Activated naive CD8-positive, alpha-beta T cell treated with anti-CD3 and anti-CD28 coated beads for 36 hours (primary cell): Measurements from ENCODE around the gene RANBP17. TPM values are rescaled to one million over a fixed set of nuclear protein-coding genes. Genes with fewer than 3 reads are reported as not detected.

Experiments
- DNase-seq: peaks from one replicate; pipeline ENCODE4 v3.0.0; 2021
- H3K27ac Mint-ChIP-seq: one replicate; pipeline ENCODE4 v1.8.0; 2022; ENCODE audit warnings: mild to moderate bottlenecking, moderate library complexity, mixed read lengths
- H3K27me3 Mint-ChIP-seq: one replicate; pipeline ENCODE4 v1.8.0; 2022; ENCODE audit warnings: mild to moderate bottlenecking, mixed read lengths
- H3K36me3 Mint-ChIP-seq: one replicate; pipeline ENCODE4 v1.8.0; 2021; ENCODE audit warnings: mild to moderate bottlenecking, mixed read lengths
- H3K4me1 Mint-ChIP-seq: one replicate; pipeline ENCODE4 v1.8.0; 2021; ENCODE audit warnings: mixed read lengths
- H3K4me3 Mint-ChIP-seq: one replicate; pipeline ENCODE4 v1.8.0; 2022; ENCODE audit warnings: mild to moderate bottlenecking, moderate library complexity, mixed read lengths
- H3K9me3 Mint-ChIP-seq: one replicate; pipeline ENCODE4 v1.8.0; 2022; ENCODE audit warnings: mixed read lengths
- total RNA-seq, 2 experiments: library from RNA; stranded (reverse); gene quantifications; one replicate each; pipeline ENCODE4 v1.2.3, GENCODE V29; 2021

RANBP17 gene
- total RNA-seq, 2 experiments from 2014 or later = 0.30 to 0.35 TPM

DNA sequence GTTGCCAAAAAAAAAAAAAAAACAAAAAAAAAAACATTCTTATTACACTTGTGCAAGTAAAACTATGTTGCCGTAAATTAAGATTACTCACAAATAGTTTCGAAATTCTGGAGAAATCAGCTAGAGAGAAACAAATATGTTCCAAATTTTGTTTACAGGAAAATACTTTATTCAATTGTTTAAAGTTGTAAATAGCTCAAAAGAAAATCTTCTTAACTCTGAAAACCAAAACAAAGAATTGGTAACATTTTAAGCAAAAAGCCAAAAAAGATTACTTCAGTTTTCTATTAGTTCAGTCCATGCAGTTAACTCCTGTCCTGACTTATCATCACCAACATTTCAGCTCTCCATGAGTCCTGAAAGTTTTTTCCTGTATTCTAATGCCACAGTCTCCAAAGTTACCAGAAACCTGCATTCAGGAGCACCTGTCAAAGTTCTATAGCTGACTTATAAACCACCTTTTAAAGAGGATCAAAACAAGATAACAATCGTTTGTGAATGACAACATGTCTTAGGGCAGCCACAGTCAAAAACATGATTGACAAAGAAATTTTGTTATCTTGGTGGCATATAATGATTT, 194.1 kb downstream of the RANBP17 start:
- Mint-ChIP-seq H3K4me1 (no peaks in the 10 kb centered on the region), H3K36me3 (no peaks in the 10 kb centered on the region), H3K4me3 (no peak overlapping the region), H3K27ac (no peak overlapping the region), H3K27me3 (no peaks in the 10 kb centered on the region), H3K9me3 (peaks cover 16% of the 10 kb centered on the region)
- DNase-seq = no peak

GRCh38 chr5:171067540-171068130, 205.8 kb downstream of the RANBP17 start:
- Mint-ChIP-seq H3K27ac (no peak overlapping the region), H3K27me3 (peaks cover 6% of the 10 kb centered on the region), H3K9me3 (peaks cover 22% of the 10 kb centered on the region), H3K4me1 (no peaks in the 10 kb centered on the region), H3K4me3 (no peak overlapping the region), H3K36me3 (peaks cover 1% of the 10 kb centered on the region)
- DNase-seq = no peak

DNA sequence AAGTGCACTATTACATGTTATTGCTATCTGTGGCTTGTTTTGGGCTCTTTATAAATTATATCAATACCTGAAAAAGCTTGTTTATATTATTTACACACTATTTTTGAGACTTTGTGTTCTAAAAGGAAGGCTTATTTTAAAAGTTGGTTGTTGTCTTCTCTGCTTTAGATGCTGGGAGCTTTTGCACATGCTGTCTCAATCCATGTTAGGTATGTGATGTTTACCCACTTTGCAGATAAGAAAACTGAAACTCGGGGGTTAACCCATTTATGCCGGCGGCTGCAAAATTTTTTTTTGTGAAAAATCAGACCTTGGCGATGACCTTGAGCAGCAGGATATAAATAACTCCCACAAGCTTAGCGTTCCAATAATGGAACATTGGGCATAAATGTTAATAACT, 212.9 kb downstream of the RANBP17 start:
- H3K4me3 Mint-ChIP-seq = no peak overlapping the region

DNA sequence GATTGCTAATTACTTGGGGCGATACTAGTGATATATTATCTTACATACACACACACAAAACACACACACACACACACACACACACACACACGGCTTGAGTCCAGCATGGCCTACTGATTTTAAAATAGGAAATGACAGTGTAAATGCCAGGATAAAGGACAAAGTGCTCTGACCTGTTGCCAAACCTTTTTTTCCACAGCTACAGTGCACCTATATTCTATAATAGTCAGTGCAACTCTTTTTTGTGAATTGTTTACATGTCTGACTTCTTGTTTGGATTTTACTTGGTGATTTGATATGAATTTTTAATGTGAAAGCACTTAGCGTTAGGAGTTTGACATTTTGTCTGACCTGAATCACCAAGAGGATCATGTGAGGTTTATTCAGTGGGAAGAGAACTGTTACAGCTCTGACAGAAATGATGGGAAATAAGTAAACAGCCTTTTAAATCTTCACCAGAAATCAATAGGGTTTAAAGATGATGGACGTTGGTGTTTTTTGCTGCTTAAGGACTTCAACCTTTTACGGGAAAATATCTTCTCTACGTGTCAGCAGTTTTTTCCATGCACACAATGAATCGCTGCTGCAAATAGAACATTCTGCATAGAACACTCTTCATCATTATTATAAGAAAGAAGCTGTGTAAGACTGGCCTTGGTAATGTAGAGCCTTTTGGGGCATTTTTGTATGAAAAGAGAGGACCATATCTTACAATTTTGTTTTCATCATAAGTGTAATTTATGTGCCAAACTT, 218.5 kb downstream of the RANBP17 start:
- no peak for DNase-seq
- Mint-ChIP-seq H3K4me1 (no peaks in the 10 kb centered on the region), H3K9me3 (peaks cover 2% of the 10 kb centered on the region), H3K27ac (no peak overlapping the region), H3K36me3 (no peaks in the 10 kb centered on the region), H3K27me3 (no peaks in the 10 kb centered on the region), H3K4me3 (no peak overlapping the region)

More for the DNA sequence above, 212.9 kb downstream of the RANBP17 start:
- no peaks in the 10 kb centered on the region for H3K4me1 Mint-ChIP-seq
- DNase-seq = no peak
- H3K27me3 Mint-ChIP-seq = no peaks in the 10 kb centered on the region
- H3K27ac Mint-ChIP-seq = no peak overlapping the region
- H3K36me3 Mint-ChIP-seq = no peaks in the 10 kb centered on the region
- H3K9me3 Mint-ChIP-seq = peaks cover 2% of the 10 kb centered on the region

- H3K4me3 Mint-ChIP-seq = no peak overlapping the region
Measured at GRCh38 chr5:171081319-171081718, 219.5 kb downstream of the RANBP17 start.

DNA sequence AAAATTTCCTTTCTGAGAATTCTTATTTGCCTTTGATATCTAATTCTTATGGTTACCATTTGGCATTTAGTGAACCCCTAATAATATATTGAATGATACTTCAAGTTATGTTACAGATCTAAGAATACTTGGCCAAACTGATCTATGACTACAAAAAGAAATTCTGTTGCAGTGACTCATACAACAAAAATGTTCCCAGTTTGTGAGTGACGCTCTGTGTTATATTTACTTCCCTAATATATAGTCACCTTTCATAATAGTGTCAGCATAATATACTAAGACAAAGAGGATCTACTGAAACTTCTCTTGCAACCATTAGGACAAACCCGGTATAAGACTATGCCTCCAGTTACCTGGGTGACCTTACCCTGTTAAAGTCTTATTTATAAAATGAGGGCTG, 230.4 kb downstream of the RANBP17 start:
- Mint-ChIP-seq H3K36me3 (peaks cover 1% of the 10 kb centered on the region), H3K4me1 (no peaks in the 10 kb centered on the region), H3K4me3 (no peak overlapping the region), H3K27ac (no peak overlapping the region), H3K9me3 (peaks cover 5% of the 10 kb centered on the region), H3K27me3 (no peaks in the 10 kb centered on the region)
- no peak for DNase-seq

More at GRCh38 chr5:171081319-171081718, 219.5 kb downstream of the RANBP17 start:
- Mint-ChIP-seq H3K27me3 (no peaks in the 10 kb centered on the region), H3K36me3 (no peaks in the 10 kb centered on the region), H3K9me3 (peaks cover 2% of the 10 kb centered on the region), H3K27ac (no peak overlapping the region), H3K4me1 (no peaks in the 10 kb centered on the region)
- no peak for DNase-seq

- peaks cover under 1% of the 10 kb centered on the region for H3K36me3 Mint-ChIP-seq
- no peak for DNase-seq
- peaks cover 4% of the 10 kb centered on the region for H3K9me3 Mint-ChIP-seq
- H3K4me3 Mint-ChIP-seq = no peak overlapping the region
- H3K27me3 Mint-ChIP-seq = no peaks in the 10 kb centered on the region
- no peak overlapping the region for H3K27ac Mint-ChIP-seq
- no peaks in the 10 kb centered on the region for H3K4me1 Mint-ChIP-seq
Measured at GRCh38 chr5:171093598-171093997, 231.8 kb downstream of the RANBP17 start.

- no peak overlapping the region for H3K4me3 Mint-ChIP-seq
- H3K9me3 Mint-ChIP-seq = peaks cover 4% of the 10 kb centered on the region
- no peaks in the 10 kb centered on the region for H3K27me3 Mint-ChIP-seq
- no peaks in the 10 kb centered on the region for H3K4me1 Mint-ChIP-seq
- H3K27ac Mint-ChIP-seq = no peak overlapping the region
- no peaks in the 10 kb centered on the region for H3K36me3 Mint-ChIP-seq
- no peak for DNase-seq
Measured at GRCh38 chr5:171094356-171094755, 232.5 kb downstream of the RANBP17 start.

DNA sequence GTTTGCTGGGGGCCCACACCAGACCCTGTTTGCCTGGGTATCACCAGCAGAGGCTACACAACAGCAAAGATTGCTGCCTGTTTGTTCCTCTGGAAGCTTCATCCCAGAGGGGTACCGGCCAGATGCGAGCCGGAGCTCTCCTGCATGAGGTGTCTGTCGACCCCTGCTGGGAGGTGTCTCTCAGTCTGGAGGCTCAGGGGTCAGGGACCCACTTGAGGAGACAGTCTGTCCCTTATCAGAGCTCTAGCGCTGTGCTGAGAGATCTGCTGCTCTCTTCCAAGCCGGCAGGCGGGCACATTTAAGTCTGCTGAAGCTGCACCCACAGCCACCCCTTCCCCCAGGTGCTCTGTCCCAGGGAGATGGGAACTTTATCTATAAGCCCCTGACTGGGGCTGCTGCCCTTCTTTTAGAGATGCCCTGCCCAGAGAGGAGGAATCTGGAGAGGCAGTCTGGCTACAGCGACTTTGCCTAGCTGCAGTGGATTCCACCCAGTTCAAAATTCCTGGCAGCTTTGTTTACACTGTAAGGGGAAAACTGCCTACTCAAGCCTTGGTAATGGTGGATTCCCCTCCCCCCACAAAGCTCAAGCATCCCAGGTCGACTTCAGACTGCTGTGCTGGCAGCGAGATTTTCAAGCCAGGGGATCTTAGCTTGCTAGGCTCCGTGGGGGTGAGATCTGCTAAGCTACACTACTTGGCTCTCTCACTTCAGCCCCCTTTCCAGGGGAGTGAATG, 241.2 kb downstream of the RANBP17 start:
- no peaks in the 10 kb centered on the region for H3K4me1 Mint-ChIP-seq
- peaks cover 5% of the 10 kb centered on the region for H3K27me3 Mint-ChIP-seq
- DNase-seq = no peak
- H3K27ac Mint-ChIP-seq = no peak overlapping the region
- no peak overlapping the region for H3K4me3 Mint-ChIP-seq
- H3K36me3 Mint-ChIP-seq = peaks cover 5% of the 10 kb centered on the region
- H3K9me3 Mint-ChIP-seq = peaks cover 3% of the 10 kb centered on the region

GRCh38 chr5:171107669-171108068, 245.9 kb downstream of the RANBP17 start:
- DNase-seq = no peak
- no peaks in the 10 kb centered on the region for H3K9me3 Mint-ChIP-seq
- H3K4me3 Mint-ChIP-seq = no peak overlapping the region

DNA sequence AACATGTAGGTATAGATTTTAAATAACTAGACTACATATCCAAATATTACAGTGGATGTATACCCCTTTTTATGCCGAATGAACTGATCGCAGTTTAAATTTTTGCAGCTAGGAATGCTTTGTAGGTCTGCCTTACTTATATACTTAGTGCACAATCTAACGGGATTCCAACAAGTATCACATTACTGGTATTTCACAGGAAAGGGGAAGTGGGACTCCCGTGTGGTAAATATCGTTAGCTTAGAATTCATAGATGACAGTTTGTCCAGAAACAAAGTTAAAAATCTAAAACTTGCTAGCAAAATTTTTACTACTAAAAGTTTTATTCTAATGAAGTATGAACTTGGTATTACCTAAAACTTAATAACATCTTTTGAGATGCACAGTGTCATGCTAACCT, 253.7 kb downstream of the RANBP17 start:
- H3K36me3 Mint-ChIP-seq = no peaks in the 10 kb centered on the region
- H3K4me1 Mint-ChIP-seq = no peaks in the 10 kb centered on the region
- no peak for DNase-seq

More at GRCh38 chr5:171107669-171108068, 245.9 kb downstream of the RANBP17 start:
- Mint-ChIP-seq H3K27me3 (no peaks in the 10 kb centered on the region), H3K36me3 (peaks cover 3% of the 10 kb centered on the region), H3K27ac (no peak overlapping the region), H3K4me1 (no peaks in the 10 kb centered on the region)

DNA sequence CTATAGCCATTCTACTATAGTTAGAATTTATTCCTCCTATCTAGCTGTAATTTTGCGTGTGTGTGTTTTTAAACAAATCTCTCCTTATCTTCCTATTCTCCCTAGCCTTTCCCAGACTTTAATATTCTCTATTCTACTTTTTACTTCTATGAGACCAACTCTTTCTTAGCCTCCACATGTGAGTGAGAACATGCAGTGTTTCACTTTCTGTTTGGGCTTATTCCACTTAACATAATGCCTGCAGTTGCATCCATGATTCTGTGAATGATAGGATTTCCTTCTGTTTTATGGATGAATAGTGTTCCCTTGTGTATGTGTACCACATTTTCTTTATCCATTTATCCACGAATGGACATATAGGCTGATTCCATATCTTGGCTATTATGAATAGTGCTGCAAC, 254.9 kb downstream of the RANBP17 start:
- Mint-ChIP-seq H3K4me3 (no peak overlapping the region), H3K27me3 (peaks cover 3% of the 10 kb centered on the region), H3K9me3 (peaks cover 6% of the 10 kb centered on the region), H3K27ac (no peak overlapping the region), H3K4me1 (no peaks in the 10 kb centered on the region), H3K36me3 (no peaks in the 10 kb centered on the region)
- no peak for DNase-seq

More for the DNA sequence above, 253.7 kb downstream of the RANBP17 start:
- Mint-ChIP-seq H3K4me3 (no peak overlapping the region), H3K27ac (no peak overlapping the region), H3K9me3 (peaks cover 6% of the 10 kb centered on the region), H3K27me3 (peaks cover 3% of the 10 kb centered on the region)

DNA sequence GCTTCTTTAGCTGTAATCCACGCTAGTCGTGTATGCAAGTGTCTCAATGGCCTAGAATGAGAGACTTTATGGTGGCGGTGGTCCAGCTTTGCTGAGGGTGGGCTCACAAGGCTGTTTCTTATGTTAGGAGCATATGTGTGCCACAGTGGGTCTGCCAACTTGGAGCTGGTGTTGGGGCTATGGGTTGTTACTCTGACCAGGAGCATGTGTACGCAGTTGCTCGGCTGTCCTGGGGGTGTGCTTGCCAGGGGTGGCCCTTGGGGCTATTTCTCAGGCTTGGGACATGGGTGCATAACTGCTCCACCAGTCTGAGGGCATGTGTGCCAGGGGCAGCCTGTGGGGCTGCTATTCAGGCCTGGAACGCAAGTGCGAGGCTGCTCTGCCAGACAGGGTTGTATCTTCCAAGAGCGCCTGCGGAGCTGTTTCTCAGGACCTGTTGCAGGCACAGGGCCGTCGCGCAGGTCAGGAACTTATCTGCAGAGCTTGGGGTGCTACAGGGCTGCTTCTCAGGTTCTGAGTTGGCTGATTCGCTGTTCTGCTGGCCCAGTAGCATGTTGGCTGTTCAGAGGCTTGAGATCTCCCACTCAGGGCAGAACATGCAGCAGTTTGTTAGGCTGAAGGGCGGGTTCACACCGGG, 259.3 kb downstream of the RANBP17 start:
- Mint-ChIP-seq H3K4me3 (no peak overlapping the region), H3K27ac (no peak overlapping the region), H3K4me1 (no peaks in the 10 kb centered on the region), H3K9me3 (peaks cover 6% of the 10 kb centered on the region), H3K27me3 (peaks cover 23% of the 10 kb centered on the region), H3K36me3 (no peaks in the 10 kb centered on the region)
- DNase-seq = no peak

- Mint-ChIP-seq H3K27me3 (peaks cover 23% of the 10 kb centered on the region), H3K36me3 (no peaks in the 10 kb centered on the region), H3K4me1 (no peaks in the 10 kb centered on the region), H3K4me3 (no peak overlapping the region), H3K9me3 (peaks cover 6% of the 10 kb centered on the region), H3K27ac (no peak overlapping the region)
- no peak for DNase-seq
Measured at GRCh38 chr5:171121638-171122037, 259.8 kb downstream of the RANBP17 start.

- Mint-ChIP-seq H3K4me1 (no peaks in the 10 kb centered on the region), H3K4me3 (no peak overlapping the region), H3K27ac (no peak overlapping the region), H3K9me3 (peaks cover 6% of the 10 kb centered on the region), H3K36me3 (no peaks in the 10 kb centered on the region), H3K27me3 (peaks cover 23% of the 10 kb centered on the region)
- no peak for DNase-seq
Measured at GRCh38 chr5:171122372-171122771, 260.6 kb downstream of the RANBP17 start.
